ENCODE measurements around the gene RIBC2. TPM values are rescaled to one million over a fixed set of nuclear protein-coding genes. Genes with fewer than 3 reads are reported as not detected.

The RIBC2 gene
- total RNA-seq, 1 experiment from 2014 or later = 2.9 TPM

DNA sequence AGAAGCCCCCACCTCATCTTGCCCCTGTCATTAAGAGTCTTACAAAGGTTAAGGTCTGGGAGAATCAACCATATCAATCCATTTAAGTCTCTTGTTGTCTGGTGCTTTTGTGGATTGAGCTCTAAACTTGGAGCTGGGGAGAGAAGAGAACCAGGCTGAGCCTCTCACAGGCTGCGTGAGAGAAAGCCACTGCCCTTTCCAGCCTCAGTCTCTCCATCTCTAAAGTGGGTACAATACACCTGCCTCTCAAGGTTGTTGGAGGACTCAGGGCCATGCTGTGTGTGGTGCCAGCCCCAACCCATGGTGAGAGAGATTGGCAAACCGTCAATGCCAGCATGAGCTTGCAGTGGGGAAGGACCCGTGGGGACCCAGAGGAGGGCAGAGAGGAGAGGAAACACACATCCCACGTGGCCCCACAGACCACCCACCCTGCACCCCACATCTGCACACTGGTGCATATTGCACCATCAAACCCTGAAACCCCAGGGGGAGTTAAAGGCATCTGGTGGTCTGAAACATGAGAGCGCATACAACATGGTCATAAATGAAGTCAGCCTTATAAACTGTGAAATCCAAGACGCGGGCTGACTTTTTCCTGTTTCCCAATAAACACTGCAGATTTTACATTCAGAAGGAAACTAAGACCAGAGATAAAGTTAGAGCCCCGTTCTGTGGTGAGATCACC lies 61.7 kb downstream of the RIBC2 start:
- no peaks in the 10 kb centered on the region for H3K36me3 ChIP-seq (ENCODE audit: control insufficient read depth, insufficient read depth, low read length)
- ATAC-seq (no peak), DNase-seq (ENCODE audit: low read depth, low spot score) (no peak)
- peaks cover 8% of the 10 kb centered on the region; the same call in 1 of the 2 replicates for H3K4me1 ChIP-seq (ENCODE audit: control insufficient read depth, insufficient read depth, low read length)
- H3K27ac ChIP-seq (ENCODE audit: low read length) = no peak overlapping the region
- no peaks in the 10 kb centered on the region for H3K9me3 ChIP-seq (ENCODE audit: control insufficient read depth, insufficient read depth, low read depth, low read length)
- TF ChIP-seq, protein P1, sequence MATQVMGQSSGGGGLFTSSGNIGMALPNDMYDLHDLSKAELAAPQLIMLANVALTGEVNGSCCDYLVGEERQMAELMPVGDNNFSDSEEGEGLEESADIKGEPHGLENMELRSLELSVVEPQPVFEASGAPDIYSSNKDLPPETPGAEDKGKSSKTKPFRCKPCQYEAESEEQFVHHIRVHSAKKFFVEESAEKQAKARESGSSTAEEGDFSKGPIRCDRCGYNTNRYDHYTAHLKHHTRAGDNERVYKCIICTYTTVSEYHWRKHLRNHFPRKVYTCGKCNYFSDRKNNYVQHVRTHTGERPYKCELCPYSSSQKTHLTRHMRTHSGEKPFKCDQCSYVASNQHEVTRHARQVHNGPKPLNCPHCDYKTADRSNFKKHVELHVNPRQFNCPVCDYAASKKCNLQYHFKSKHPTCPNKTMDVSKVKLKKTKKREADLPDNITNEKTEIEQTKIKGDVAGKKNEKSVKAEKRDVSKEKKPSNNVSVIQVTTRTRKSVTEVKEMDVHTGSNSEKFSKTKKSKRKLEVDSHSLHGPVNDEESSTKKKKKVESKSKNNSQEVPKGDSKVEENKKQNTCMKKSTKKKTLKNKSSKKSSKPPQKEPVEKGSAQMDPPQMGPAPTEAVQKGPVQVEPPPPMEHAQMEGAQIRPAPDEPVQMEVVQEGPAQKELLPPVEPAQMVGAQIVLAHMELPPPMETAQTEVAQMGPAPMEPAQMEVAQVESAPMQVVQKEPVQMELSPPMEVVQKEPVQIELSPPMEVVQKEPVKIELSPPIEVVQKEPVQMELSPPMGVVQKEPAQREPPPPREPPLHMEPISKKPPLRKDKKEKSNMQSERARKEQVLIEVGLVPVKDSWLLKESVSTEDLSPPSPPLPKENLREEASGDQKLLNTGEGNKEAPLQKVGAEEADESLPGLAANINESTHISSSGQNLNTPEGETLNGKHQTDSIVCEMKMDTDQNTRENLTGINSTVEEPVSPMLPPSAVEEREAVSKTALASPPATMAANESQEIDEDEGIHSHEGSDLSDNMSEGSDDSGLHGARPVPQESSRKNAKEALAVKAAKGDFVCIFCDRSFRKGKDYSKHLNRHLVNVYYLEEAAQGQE (IDR thresholded peaks at IDR 0.05; ENCODE audit: insufficient read depth in 1 of 2, low read depth in 2 of 2, low read length in 1 of 2) = no peak
- TF ChIP-seq POLR2AphosphoS5 (IDR thresholded peaks at IDR 0.05; ENCODE audit: low read depth, low read length) = no peak
- no peak for TF ChIP-seq SIN3A (IDR thresholded peaks at IDR 0.05; ENCODE audit: borderline replicate concordance, insufficient read depth, low read depth, low read length)
- TF ChIP-seq TCF7L2 (IDR thresholded peaks at IDR 0.05; ENCODE audit: low read depth, low read length) = no peak
- in situ Hi-C loops (cut with HindIII; ENCODE audit: low pct_unique_long_range_greater_than_20kb, low sequenced_read_pairs) (no loop called here), intact Hi-C loops (cut with micrococcal nuclease; ENCODE audit: unreplicated experiment) (no loop called here)
- ChIA-PET CTCF (no interaction called here), POLR2A (no interaction called here)
- no peaks in the 10 kb centered on the region for H3K27me3 ChIP-seq (ENCODE audit: control insufficient read depth, insufficient read depth, low read length)
- BruUV-seq (replicated peaks) = no TSS peak
- H3K4me3 ChIP-seq (ENCODE audit: low read depth in 2 of 2, low read length in 2 of 2) = no peak overlapping the region

- no TSS peak for BruUV-seq (replicated peaks)
- Histone ChIP-seq H3K27ac (ENCODE audit: low read length) (no peak overlapping the region), H3K4me3 (ENCODE audit: low read depth in 2 of 2, low read length in 2 of 2) (no peak overlapping the region), H3K27me3 (ENCODE audit: control insufficient read depth, insufficient read depth, low read length) (no peaks in the 10 kb centered on the region), H3K4me1 (ENCODE audit: control insufficient read depth, insufficient read depth, low read length) (peaks cover 8% of the 10 kb centered on the region; the same call in 1 of the 2 replicates), H3K36me3 (ENCODE audit: control insufficient read depth, insufficient read depth, low read length) (no peaks in the 10 kb centered on the region), H3K9me3 (ENCODE audit: control insufficient read depth, insufficient read depth, low read depth, low read length) (no peaks in the 10 kb centered on the region)
- ChIA-PET POLR2A (no interaction called here), CTCF (no interaction called here)
- intact Hi-C loops (cut with micrococcal nuclease; ENCODE audit: unreplicated experiment) (no loop called here), in situ Hi-C loops (cut with HindIII; ENCODE audit: low pct_unique_long_range_greater_than_20kb, low sequenced_read_pairs) (no loop called here)
- ATAC-seq = no peak
- no peak for DNase-seq (ENCODE audit: low read depth, low spot score)
- TF ChIP-seq, protein P1 (IDR thresholded peaks at IDR 0.05; ENCODE audit: insufficient read depth in 1 of 2, low read depth in 2 of 2, low read length in 1 of 2) = no peak
- TF ChIP-seq SIN3A (IDR thresholded peaks at IDR 0.05; ENCODE audit: borderline replicate concordance, insufficient read depth, low read depth, low read length) = no peak
Measured at GRCh38 chr22:45475851-45476514, 62.5 kb downstream of the RIBC2 start.

All from Panc1 (cell line).